A549 (cell line): Measurements from ENCODE around the gene TMEM52B. TPM values are rescaled to one million over a fixed set of nuclear protein-coding genes. Genes with fewer than 3 reads are reported as not detected.

ENCODE experiments used
- CHD2 ChIP-seq: fragments of 150-350 bp; IDR thresholded peaks from 2 replicates; pipeline ENCODE4 v1.6.1; 2014; ENCODE audit warnings: low read length; ENCODE audit not compliant: partially characterized antibody
- E2F6 ChIP-seq: IDR thresholded peaks from 2 replicates; pipeline ENCODE4 v1.6.1; 2012; ENCODE audit warnings: low read depth, borderline replicate concordance
- EHMT2 ChIP-seq: fragments of 200-600 bp; sonication (generic); IDR thresholded peaks from 2 replicates; pipeline ENCODE4 v1.6.1; 2016; ENCODE audit warnings: antibody characterized with exemption, low read depth, mild to moderate bottlenecking, moderate library complexity
- FOSB ChIP-seq: fragments of 250-450 bp; sonication (Bioruptor Pico); IDR thresholded peaks from 2 replicates; pipeline ENCODE4 v1.5.0; 2020; ENCODE audit warnings: mild to moderate bottlenecking, moderate library complexity
- FOSL2 ChIP-seq, 2 experiments: fragments of 450-650 bp in 1 of 2; fragments of >200 bp in 1 of 2; sonication (Bioruptor Twin) in 1 of 2; formaldehyde crosslinking; IDR thresholded peaks; 2 replicates each; pipeline versions ENCODE4 v1.5.0 to v1.6.1; 2016 to 2020; ENCODE audit warnings: mild to moderate bottlenecking in 1 of 2, moderate library complexity in 1 of 2
- HDAC2 ChIP-seq: fragments of 200-600 bp; sonication (generic); IDR thresholded peaks from 2 replicates; pipeline ENCODE4 v1.6.1; 2016
- HOXB5 ChIP-seq: fragments of 250-450 bp; sonication (Bioruptor Pico); IDR thresholded peaks from 2 replicates; pipeline ENCODE4 v1.5.0; 2020; ENCODE audit warnings: mild to moderate bottlenecking, moderate library complexity
- JUN ChIP-seq, 2 experiments: fragments of >200 bp; sonication (Bioruptor Twin); formaldehyde crosslinking; IDR thresholded peaks; 2 replicates in 1 of 2; 3 replicates in 1 of 2; pipeline ENCODE4 v1.6.1; 2016 to 2017
- JUNB ChIP-seq: fragments of >200 bp; sonication (Bioruptor Twin); formaldehyde crosslinking; IDR thresholded peaks from 2 replicates; pipeline ENCODE4 v1.6.1; 2016
- KDM1A ChIP-seq: fragments of 200-600 bp; sonication (generic); IDR thresholded peaks from 2 replicates; pipeline ENCODE4 v1.6.1; 2016; ENCODE audit warnings: low read depth, mild to moderate bottlenecking
- MAFK ChIP-seq: fragments of 450-650 bp; IDR thresholded peaks from 2 replicates; pipeline ENCODE4 v1.6.1; 2014; ENCODE audit not compliant: partially characterized antibody
- MAZ ChIP-seq: fragments of 150-350 bp; IDR thresholded peaks from 2 replicates; pipeline ENCODE4 v1.6.1; 2014; ENCODE audit warnings: antibody characterized with exemption, low read depth, low read length, borderline replicate concordance
- MYC ChIP-seq: IDR thresholded peaks from 2 replicates; pipeline ENCODE4 v1.6.1; 2012; ENCODE audit warnings: mild to moderate bottlenecking, inconsistent platforms, low read length, improper control_type of control experiment, borderline replicate concordance
- NFE2L2 ChIP-seq: fragments of 150-350 bp; conservative IDR thresholded peaks from 2 replicates; pipeline ENCODE4 v1.6.1; 2014; ENCODE audit warnings: low read length
- POLR2AphosphoS2 ChIP-seq: conservative IDR thresholded peaks from 2 replicates; pipeline ENCODE4 v1.6.1; 2012; ENCODE audit warnings: low read length, improper control_type of control experiment, inconsistent platforms
- RARB ChIP-seq: fragments of 250-450 bp; sonication (Bioruptor Pico); IDR thresholded peaks from 2 replicates; pipeline ENCODE4 v1.8.0; 2021; ENCODE audit warnings: mild to moderate bottlenecking, moderate library complexity
- RFX5 ChIP-seq: fragments of 450-650 bp; IDR thresholded peaks from 2 replicates; pipeline ENCODE4 v1.7.1; 2014; ENCODE audit warnings: antibody characterized with exemption, mild to moderate bottlenecking, moderate library complexity
- RNF2 ChIP-seq: fragments of 200-600 bp; sonication (generic); IDR thresholded peaks from 2 replicates; pipeline ENCODE4 v1.6.1; 2016; ENCODE audit warnings: low read depth, mild to moderate bottlenecking, antibody characterized with exemption, moderate library complexity, borderline replicate concordance
- SMC3 ChIP-seq: fragments of >200 bp; sonication (Bioruptor Twin); formaldehyde crosslinking; IDR thresholded peaks from 3 replicates; pipeline ENCODE4 v1.6.1; 2018; ENCODE audit warnings: inconsistent platforms
- ZFP36 ChIP-seq: fragments of 450-650 bp; IDR thresholded peaks from 2 replicates; pipeline ENCODE4 v1.6.1; 2014; ENCODE audit warnings: borderline replicate concordance; ENCODE audit not compliant: partially characterized antibody
- ZNF302 ChIP-seq: fragments of 250-450 bp; sonication (Bioruptor Pico); IDR thresholded peaks from 2 replicates; pipeline ENCODE4 v1.9.0; 2021; ENCODE audit warnings: inconsistent platforms, mild to moderate bottlenecking, moderate library complexity
- polyA plus RNA-seq, 4 experiments: library from polyadenylated mRNA; depleted of rRNA in 3 of 4; stranded (reverse); fragments of >200 nt; fragmentation: RNase III in 1 of 4; extraction: RNeasy Plus Mini Kit Qiagen cat#74134 plus additional on column Dnase treatment in 1 of 4; gene quantifications; 2 replicates in 3 of 4; 3 replicates in 1 of 4; pipeline ENCODE4 v1.2.3, GENCODE V29; 2011 to 2017
- TF ChIP-seq, protein P1 (sequence below): fragments of 250-450 bp; sonication (Bioruptor Pico); IDR thresholded peaks from 2 replicates; pipeline ENCODE4 v1.5.0; 2020; ENCODE audit warnings: low read depth, mild to moderate bottlenecking, moderate library complexity
- TF ChIP-seq, protein P2 (sequence below): fragments of >200 bp; sonication (Bioruptor Twin); formaldehyde crosslinking; IDR thresholded peaks from 2 replicates; pipeline ENCODE4 v1.6.1; 2016
- TF ChIP-seq, protein P3 (sequence below): fragments of 250-450 bp; sonication (Bioruptor Pico); IDR thresholded peaks from 2 replicates; pipeline ENCODE4 v1.5.0; 2021; ENCODE audit warnings: mild to moderate bottlenecking, moderate library complexity, borderline replicate concordance
- TF ChIP-seq, protein P4 (sequence below): fragments of 450-650 bp; IDR thresholded peaks from 2 replicates; pipeline ENCODE4 v1.6.1; 2014; ENCODE audit warnings: antibody characterized with exemption

Gene TMEM52B
- polyA plus RNA-seq, 2 of the 4 experiments (the other 2 are of a cell fraction): 0.08 to 0.39 TPM

GRCh38 chr12:10211940-10212738 lies 33.3 kb downstream of the TMEM52B start (continued):
- TF ChIP-seq, protein P1, sequence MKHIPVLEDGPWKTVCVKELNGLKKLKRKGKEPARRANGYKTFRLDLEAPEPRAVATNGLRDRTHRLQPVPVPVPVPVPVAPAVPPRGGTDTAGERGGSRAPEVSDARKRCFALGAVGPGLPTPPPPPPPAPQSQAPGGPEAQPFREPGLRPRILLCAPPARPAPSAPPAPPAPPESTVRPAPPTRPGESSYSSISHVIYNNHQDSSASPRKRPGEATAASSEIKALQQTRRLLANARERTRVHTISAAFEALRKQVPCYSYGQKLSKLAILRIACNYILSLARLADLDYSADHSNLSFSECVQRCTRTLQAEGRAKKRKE: no peak
- TF ChIP-seq NFE2L2 (peak; percentile 77), HDAC2 (no peak), MYC (peak; percentile 26; the same call in 1 of the 2 replicates), RFX5 (peak; percentile 22; the same call in 1 of the 2 replicates), HOXB5 (CRISPR knock-in tag) (no peak; the same call in 1 of the 2 replicates), ZNF302 (CRISPR knock-in tag) (no peak), FOSL2 (IDR thresholded peaks at IDR 0.05) (peak; percentile 50), FOSL2 (CRISPR knock-in tag; IDR thresholded peaks at IDR 0.05) (peak; percentile 90), E2F6 (no peak), JUN (IDR thresholded peaks at IDR 0.05) (peak; percentile 25 to 32; a peak in 1 of 5 replicates), FOSB (no peak), MAZ (peak; percentile 97), RARB (CRISPR knock-in tag) (peak; percentile 58; the same call in 1 of the 2 replicates), MAFK (peak; percentile 91), CHD2 (no peak), POLR2AphosphoS2 (no peak), JUNB (no peak; the same call in none of the 2 replicates), SMC3 (no peak), ZFP36 (no peak), RNF2 (no peak), EHMT2 (no peak), KDM1A (peak; percentile 39; the same call in 1 of the 2 replicates)
- TF ChIP-seq, protein P2, sequence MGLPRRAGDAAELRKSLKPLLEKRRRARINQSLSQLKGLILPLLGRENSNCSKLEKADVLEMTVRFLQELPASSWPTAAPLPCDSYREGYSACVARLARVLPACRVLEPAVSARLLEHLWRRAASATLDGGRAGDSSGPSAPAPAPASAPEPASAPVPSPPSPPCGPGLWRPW: no peak
- TF ChIP-seq, protein P3, sequence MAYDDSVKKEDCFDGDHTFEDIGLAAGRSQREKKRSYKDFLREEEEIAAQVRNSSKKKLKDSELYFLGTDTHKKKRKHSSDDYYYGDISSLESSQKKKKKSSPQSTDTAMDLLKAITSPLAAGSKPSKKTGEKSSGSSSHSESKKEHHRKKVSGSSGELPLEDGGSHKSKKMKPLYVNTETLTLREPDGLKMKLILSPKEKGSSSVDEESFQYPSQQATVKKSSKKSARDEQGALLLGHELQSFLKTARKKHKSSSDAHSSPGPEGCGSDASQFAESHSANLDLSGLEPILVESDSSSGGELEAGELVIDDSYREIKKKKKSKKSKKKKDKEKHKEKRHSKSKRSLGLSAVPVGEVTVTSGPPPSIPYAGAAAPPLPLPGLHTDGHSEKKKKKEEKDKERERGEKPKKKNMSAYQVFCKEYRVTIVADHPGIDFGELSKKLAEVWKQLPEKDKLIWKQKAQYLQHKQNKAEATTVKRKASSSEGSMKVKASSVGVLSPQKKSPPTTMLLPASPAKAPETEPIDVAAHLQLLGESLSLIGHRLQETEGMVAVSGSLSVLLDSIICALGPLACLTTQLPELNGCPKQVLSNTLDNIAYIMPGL (CRISPR knock-in tag): no peak
- TF ChIP-seq, protein P4, sequence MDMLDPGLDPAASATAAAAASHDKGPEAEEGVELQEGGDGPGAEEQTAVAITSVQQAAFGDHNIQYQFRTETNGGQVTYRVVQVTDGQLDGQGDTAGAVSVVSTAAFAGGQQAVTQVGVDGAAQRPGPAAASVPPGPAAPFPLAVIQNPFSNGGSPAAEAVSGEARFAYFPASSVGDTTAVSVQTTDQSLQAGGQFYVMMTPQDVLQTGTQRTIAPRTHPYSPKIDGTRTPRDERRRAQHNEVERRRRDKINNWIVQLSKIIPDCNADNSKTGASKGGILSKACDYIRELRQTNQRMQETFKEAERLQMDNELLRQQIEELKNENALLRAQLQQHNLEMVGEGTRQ: 0 out of 2 replicates have a peak, but pooled peaks have one; percentile 11
